ENCODE measurements around the gene SH2D3A. TPM values are rescaled to one million over a fixed set of nuclear protein-coding genes. Genes with fewer than 3 reads are reported as not detected.

The SH2D3A gene
- total and polyA plus RNA-seq, 2 experiments from 2014 or later: 14.8 to 19.6 TPM

- Histone ChIP-seq H3K4me2 (no peak overlapping the region), H3K27ac (no peak overlapping the region), H3K4me3 (no peak overlapping the region), H3K4me1 (ENCODE audit: insufficient read depth) (no peaks in the 10 kb centered on the region), H4K20me1 (ENCODE audit: insufficient read depth, poor library complexity, severe bottlenecking) (no peaks in the 10 kb centered on the region), H3K27me3 (peaks cover 30% of the 10 kb centered on the region), H3K36me3 (replicated peaks; ENCODE audit: insufficient read depth, low read depth) (no peaks in the 10 kb centered on the region), H2AFZ (no peak overlapping the region), H3K79me2 (no peaks in the 10 kb centered on the region), H3K9me2 (replicated peaks; ENCODE audit: insufficient read depth) (no peaks in the 10 kb centered on the region), H3K9me3 (ENCODE audit: low read depth) (no peaks in the 10 kb centered on the region)
- no peak for DNase-seq (ENCODE audit: low spot score)
- no peak for TF ChIP-seq EZH2phosphoT487 (IDR thresholded peaks at IDR 0.05; ENCODE audit: low read depth, severe bottlenecking, unreplicated experiment)
- no peak for TF ChIP-seq EZH2 (IDR thresholded peaks at IDR 0.05; ENCODE audit: borderline replicate concordance)
- no peak for TF ChIP-seq CTCF (IDR thresholded peaks at IDR 0.05; ENCODE audit: poor library complexity)
- WGBS (ENCODE audit: low lambda C conversion rate, missing lambda C conversion rate): 82% methylated on average over 10 of the region's 10 CpGs
Measured at GRCh38 chr19:6711605-6712004, 55.6 kb downstream of the SH2D3A start.

GRCh38 chr19:6711078-6711361 is 56.2 kb downstream of the SH2D3A start:
- no peaks in the 10 kb centered on the region for H3K79me2 ChIP-seq
- H3K4me2 ChIP-seq: no peak overlapping the region
- TF ChIP-seq EZH2 (IDR thresholded peaks at IDR 0.05; ENCODE audit: borderline replicate concordance): no peak
- TF ChIP-seq CTCF (IDR thresholded peaks at IDR 0.05; ENCODE audit: poor library complexity): no peak
- no peak for TF ChIP-seq EZH2phosphoT487 (IDR thresholded peaks at IDR 0.05; ENCODE audit: low read depth, severe bottlenecking, unreplicated experiment)
- H3K27me3 ChIP-seq: peaks cover 30% of the 10 kb centered on the region
- H3K9me2 ChIP-seq (replicated peaks; ENCODE audit: insufficient read depth): no peaks in the 10 kb centered on the region
- no peaks in the 10 kb centered on the region for H3K9me3 ChIP-seq (ENCODE audit: low read depth)
- no peak overlapping the region for H3K4me3 ChIP-seq
- H3K36me3 ChIP-seq (replicated peaks; ENCODE audit: insufficient read depth, low read depth): no peaks in the 10 kb centered on the region
- H4K20me1 ChIP-seq (ENCODE audit: insufficient read depth, poor library complexity, severe bottlenecking): no peaks in the 10 kb centered on the region
- DNase-seq (ENCODE audit: low spot score): no peak
- no peaks in the 10 kb centered on the region for H3K4me1 ChIP-seq (ENCODE audit: insufficient read depth)
- WGBS (ENCODE audit: low lambda C conversion rate, missing lambda C conversion rate): 51% methylated on average over 8 of the region's 9 CpGs
- no peak overlapping the region for H3K27ac ChIP-seq
- H2AFZ ChIP-seq: no peak overlapping the region

- no peaks in the 10 kb centered on the region for H3K9me2 ChIP-seq (replicated peaks; ENCODE audit: insufficient read depth)
- no peaks in the 10 kb centered on the region for H4K20me1 ChIP-seq (ENCODE audit: insufficient read depth, poor library complexity, severe bottlenecking)
- no peaks in the 10 kb centered on the region for H3K79me2 ChIP-seq
- no peaks in the 10 kb centered on the region for H3K4me1 ChIP-seq (ENCODE audit: insufficient read depth)
- H3K4me3 ChIP-seq: no peak overlapping the region
- WGBS (ENCODE audit: low lambda C conversion rate, missing lambda C conversion rate): 37% methylated on average over 2 of the region's 30 CpGs
- H3K36me3 ChIP-seq (replicated peaks; ENCODE audit: insufficient read depth, low read depth): no peaks in the 10 kb centered on the region
- no peak overlapping the region for H2AFZ ChIP-seq
- H3K9me3 ChIP-seq (ENCODE audit: low read depth): no peaks in the 10 kb centered on the region
- TF ChIP-seq CTCF (IDR thresholded peaks at IDR 0.05; ENCODE audit: poor library complexity) (no peak), EZH2 (IDR thresholded peaks at IDR 0.05; ENCODE audit: borderline replicate concordance) (no peak), EZH2phosphoT487 (IDR thresholded peaks at IDR 0.05; ENCODE audit: low read depth, severe bottlenecking, unreplicated experiment) (no peak)
- H3K27me3 ChIP-seq: peaks cover 30% of the 10 kb centered on the region
- no peak overlapping the region for H3K27ac ChIP-seq
- no peak for DNase-seq (ENCODE audit: low spot score)
- H3K4me2 ChIP-seq: no peak overlapping the region
Measured at GRCh38 chr19:6710273-6711077, 56.8 kb downstream of the SH2D3A start.

Data from hepatocyte (in vitro differentiated cells).